AG04450 (cell line): Measurements from ENCODE around the gene SLC35A1. TPM values are rescaled to one million over a fixed set of nuclear protein-coding genes. Genes with fewer than 3 reads are reported as not detected.
A peak's percentile ranks its signal among the peaks of the same experiment; 100 is the strongest.

ENCODE experiments used
- CTCF ChIA-PET: fragments of 300-600, 350-600 bp; formaldehyde crosslinking; extraction: SDS; loops from one replicate; lab custom pipeline; 2022; ENCODE audit warnings: antibody characterized with exemption, inconsistent platforms; lab: Charles Lee
- POLR2A ChIA-PET: fragments of 350-600 bp; formaldehyde crosslinking; extraction: SDS; loops from one replicate; lab custom pipeline; 2021; ENCODE audit warnings: antibody characterized with exemption, inconsistent platforms; lab: Yijun Ruan, JAX
- DNase-seq: peaks from one replicate; pipeline ENCODE4 v3.0.0-alpha.2; 2011; ENCODE audit warnings: low read depth, low spot score
- H3K27ac ChIP-seq: one replicate; pipeline ENCODE4 v1.5.1; 2012; ENCODE audit warnings: low read depth, low read length, control low read depth
- H3K27me3 ChIP-seq: one replicate; pipeline ENCODE4 v1.6.0; 2012; ENCODE audit warnings: low read length; ENCODE audit not compliant: control insufficient read depth, insufficient read depth
- H3K4me3 ChIP-seq: 2 replicates; pipeline ENCODE4 v1.5.1; 2011; ENCODE audit warnings: mild to moderate bottlenecking, low read depth, low read length, control low read depth
- H3K9me3 ChIP-seq: 2 replicates; pipeline ENCODE4 v1.5.1; 2012; ENCODE audit warnings: low read length; ENCODE audit not compliant: control insufficient read depth, insufficient read depth
- polyA minus RNA-seq: library from RNA; depleted of rRNA, polyadenylated mRNA; stranded (reverse); fragments of >200 nt; gene quantifications from 2 replicates; pipeline ENCODE4 v1.2.3, GENCODE V29; 2011; rRNA and poly(A)+ RNA removed
- polyA plus RNA-seq: library from polyadenylated mRNA; depleted of rRNA; stranded (reverse); fragments of >200 nt; gene quantifications from 2 replicates; pipeline ENCODE4 v1.2.3, GENCODE V29; 2011; rRNA removed
- TF ChIP-seq, protein P1 (sequence below): IDR thresholded peaks from 2 replicates; pipeline ENCODE4 v1.5.1; 2011; ENCODE audit warnings: low read depth, low read length, control low read depth, inconsistent platforms

The SLC35A1 gene, protein sequence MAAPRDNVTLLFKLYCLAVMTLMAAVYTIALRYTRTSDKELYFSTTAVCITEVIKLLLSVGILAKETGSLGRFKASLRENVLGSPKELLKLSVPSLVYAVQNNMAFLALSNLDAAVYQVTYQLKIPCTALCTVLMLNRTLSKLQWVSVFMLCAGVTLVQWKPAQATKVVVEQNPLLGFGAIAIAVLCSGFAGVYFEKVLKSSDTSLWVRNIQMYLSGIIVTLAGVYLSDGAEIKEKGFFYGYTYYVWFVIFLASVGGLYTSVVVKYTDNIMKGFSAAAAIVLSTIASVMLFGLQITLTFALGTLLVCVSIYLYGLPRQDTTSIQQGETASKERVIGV
- polyA plus RNA-seq: 20.5 and 30.3 TPM in 2 replicates
- 6.3 and 11.8 TPM in 2 replicates for polyA minus RNA-seq

DNA sequence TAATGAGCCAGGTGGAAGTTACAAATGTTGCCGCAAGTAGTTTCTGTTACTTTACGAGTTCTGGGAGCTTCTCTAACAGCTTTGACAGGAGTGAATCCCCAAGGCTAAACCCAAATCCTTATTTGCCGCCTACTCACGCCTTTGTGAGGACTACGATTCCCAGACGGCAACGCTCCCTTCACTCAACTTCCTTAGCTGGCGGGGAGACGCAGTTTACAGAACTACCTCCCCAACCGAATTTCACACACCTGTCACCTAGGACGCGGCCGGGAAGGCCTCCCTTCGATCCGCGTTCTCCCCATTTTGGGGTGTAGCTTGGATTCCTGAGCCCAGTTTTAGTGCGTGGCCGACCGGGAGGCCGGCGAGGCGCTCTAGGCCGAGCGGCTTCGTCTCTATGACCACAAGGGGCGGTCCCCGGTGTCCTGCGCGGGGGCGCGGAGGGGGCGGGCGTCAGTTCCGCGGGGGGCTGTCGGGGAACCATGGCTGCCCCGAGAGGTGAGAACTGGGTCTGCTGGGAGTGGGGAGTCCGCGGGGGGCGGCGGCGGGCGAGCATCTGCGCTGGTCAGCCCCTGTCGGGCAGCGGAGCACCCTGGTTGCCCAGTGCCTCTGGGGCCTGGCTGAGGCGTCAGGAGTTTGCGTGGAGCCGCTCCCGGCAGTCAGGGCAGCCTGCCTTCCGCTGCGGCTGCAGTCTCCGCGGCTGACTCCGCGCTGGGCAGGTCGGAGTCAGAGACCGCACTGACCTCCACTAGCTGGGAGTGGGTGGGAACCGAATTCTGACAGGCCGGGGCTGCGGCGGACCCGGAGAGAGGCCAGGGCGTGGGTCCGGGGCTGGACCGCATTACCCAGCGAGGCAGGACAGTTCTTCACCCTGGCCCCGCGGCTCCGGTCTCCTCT, at the start of gene SLC35A1:
Gene SLC35A1 (plus strand): TSS at position 450 of the 894 bp plus-strand sequence. CDS start 30 bp downstream, at position 480.
- DNase-seq: peak; percentile 43
- POLR2A ChIA-PET: no interaction called here
- peak within 1 kb of the TSS; percentile 91 for H3K4me3 ChIP-seq
- H3K9me3 ChIP-seq: no peaks in the 10 kb centered on the region; the same call in 1 of the 2 replicates
- H3K27ac ChIP-seq: peak within 1 kb of the TSS; percentile 69
- TF ChIP-seq, protein P1, sequence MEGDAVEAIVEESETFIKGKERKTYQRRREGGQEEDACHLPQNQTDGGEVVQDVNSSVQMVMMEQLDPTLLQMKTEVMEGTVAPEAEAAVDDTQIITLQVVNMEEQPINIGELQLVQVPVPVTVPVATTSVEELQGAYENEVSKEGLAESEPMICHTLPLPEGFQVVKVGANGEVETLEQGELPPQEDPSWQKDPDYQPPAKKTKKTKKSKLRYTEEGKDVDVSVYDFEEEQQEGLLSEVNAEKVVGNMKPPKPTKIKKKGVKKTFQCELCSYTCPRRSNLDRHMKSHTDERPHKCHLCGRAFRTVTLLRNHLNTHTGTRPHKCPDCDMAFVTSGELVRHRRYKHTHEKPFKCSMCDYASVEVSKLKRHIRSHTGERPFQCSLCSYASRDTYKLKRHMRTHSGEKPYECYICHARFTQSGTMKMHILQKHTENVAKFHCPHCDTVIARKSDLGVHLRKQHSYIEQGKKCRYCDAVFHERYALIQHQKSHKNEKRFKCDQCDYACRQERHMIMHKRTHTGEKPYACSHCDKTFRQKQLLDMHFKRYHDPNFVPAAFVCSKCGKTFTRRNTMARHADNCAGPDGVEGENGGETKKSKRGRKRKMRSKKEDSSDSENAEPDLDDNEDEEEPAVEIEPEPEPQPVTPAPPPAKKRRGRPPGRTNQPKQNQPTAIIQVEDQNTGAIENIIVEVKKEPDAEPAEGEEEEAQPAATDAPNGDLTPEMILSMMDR: peak; percentile 20; the same call in 1 of the 2 replicates
- H3K27me3 ChIP-seq: peaks cover 4% of the 10 kb centered on the region
- CTCF ChIA-PET: interaction anchor here (0.6 to 1.3 kb wide), 2 partner anchors 224 to 406 kb away, joined by 3 read pairs; no protein-coding TSS in a partner anchor

DNA sequence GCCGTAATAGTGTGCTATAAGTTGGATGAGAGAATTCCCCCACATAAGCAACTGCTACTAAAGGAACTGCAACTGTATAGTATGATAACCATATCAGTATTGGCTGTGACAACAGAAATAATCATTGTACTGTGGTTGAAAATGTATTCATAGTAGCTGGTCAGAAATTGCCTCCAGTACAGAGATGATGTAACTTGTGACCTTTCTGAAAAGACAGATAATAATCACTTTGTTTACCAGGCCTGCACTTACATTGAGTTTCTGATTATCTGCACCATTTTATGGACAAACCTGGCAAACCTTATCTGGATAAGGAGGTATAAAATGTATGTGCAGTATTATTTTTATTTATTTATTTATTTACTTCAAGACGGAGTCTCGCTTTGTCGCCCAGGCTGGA, 46.0 kb upstream of the SLC35A1 start:
- H3K4me3 ChIP-seq: no peak overlapping the region
- POLR2A ChIA-PET: no interaction called here
- H3K27me3 ChIP-seq: no peaks in the 10 kb centered on the region
- DNase-seq: no peak
- no peak overlapping the region for H3K27ac ChIP-seq
- CTCF ChIA-PET: no interaction called here
- TF ChIP-seq, protein P1: no peak
- no peaks in the 10 kb centered on the region for H3K9me3 ChIP-seq

DNA sequence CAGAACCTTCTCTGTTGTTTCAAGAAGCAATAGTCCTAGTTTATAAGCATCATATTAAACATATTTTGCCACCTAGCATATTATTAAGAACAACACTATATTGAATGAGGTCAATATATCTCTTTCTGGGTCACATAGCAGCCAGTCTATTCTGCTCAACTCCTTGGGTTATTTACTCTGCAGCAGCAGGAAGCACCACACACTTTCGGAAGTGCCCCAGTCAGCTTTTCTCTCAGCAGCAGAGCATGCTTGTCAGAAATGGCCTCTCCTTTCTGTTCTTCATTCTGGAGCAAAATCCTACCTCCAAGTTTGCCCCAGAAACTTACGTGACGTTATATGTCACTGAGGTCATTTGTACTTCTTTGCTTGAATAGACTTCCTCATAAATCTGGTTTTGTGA, 42.3 kb upstream of the SLC35A1 start:
- CTCF ChIA-PET: no interaction called here
- Histone ChIP-seq H3K27me3 (no peaks in the 10 kb centered on the region), H3K9me3 (no peaks in the 10 kb centered on the region), H3K4me3 (no peak overlapping the region), H3K27ac (no peak overlapping the region)
- POLR2A ChIA-PET: no interaction called here
- TF ChIP-seq, protein P1: no peak
- no peak for DNase-seq

DNA sequence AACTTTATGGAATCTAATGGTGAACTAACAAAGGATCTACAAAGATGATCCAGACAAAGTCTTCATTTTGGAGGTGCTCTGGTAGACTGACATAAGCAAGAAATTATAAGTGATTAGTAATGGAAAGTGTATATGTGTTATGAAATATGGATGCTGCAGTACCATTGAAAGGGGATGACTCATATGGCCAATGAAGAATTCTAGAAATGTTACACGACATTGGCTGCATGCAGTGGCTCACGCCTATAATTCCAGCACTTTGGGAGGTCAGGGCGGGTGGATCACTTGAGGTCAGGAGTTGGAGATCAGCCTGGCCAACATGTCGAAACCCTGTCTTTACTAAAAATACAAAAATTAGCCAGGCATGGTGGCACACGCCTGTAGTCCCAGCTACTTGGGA, 41.5 kb upstream of the SLC35A1 start:
- ChIA-PET CTCF (no interaction called here), POLR2A (no interaction called here)
- no peak for DNase-seq
- Histone ChIP-seq H3K27me3 (no peaks in the 10 kb centered on the region), H3K27ac (no peak overlapping the region), H3K4me3 (no peak overlapping the region), H3K9me3 (no peaks in the 10 kb centered on the region)
- TF ChIP-seq, protein P1: no peak
